OCI-LY7 (cell line): ENCODE data around the gene ASB11.

Experiments
- CTCF ChIP-seq: fragments of 200-600 bp; sonication (generic); conservative IDR thresholded peaks from 2 replicates; pipeline ENCODE4 v1.5.1; 2014; ENCODE audit warnings: mild to moderate bottlenecking, antibody characterized with exemption, low read length, moderate library complexity, mixed read lengths
- EZH2phosphoT487 ChIP-seq: fragments of 200-600 bp; sonication (generic); IDR thresholded peaks from 2 replicates; pipeline ENCODE4 v1.6.1; 2018; ENCODE audit warnings: low read depth, borderline replicate concordance, mild to moderate bottlenecking, mixed run types, antibody characterized with exemption, low read length, moderate library complexity, mixed read lengths

- TF ChIP-seq EZH2phosphoT487 (no peak), CTCF (no peak)
Measured at GRCh38 chrX:15236146-15236545, 79.3 kb downstream of the ASB11 start.
